KMS-11 (cell line): ENCODE results near the gene NOP53.
"Not testable (repeated sequence)": the region's sequence is repeated elsewhere in the genome, so short reads cannot be mapped to it uniquely, and the experiment has no call there.

Experiments used
- H2AFZ ChIP-seq: fragments of 200-600 bp; sonication (generic); 2 replicates; pipeline ENCODE4 v1.6.1; 2016; ENCODE audit warnings: antibody characterized with exemption, mixed run types, low read depth
- H3K27ac ChIP-seq: fragments of 200-600 bp; sonication (generic); 2 replicates; pipeline ENCODE4 v1.6.1; 2016; ENCODE audit warnings: mild to moderate bottlenecking, mixed run types
- H3K27me3 ChIP-seq: fragments of 200-600 bp; sonication (generic); 2 replicates; pipeline ENCODE4 v1.6.1; 2017; ENCODE audit warnings: mild to moderate bottlenecking, low read depth, mixed run types, moderate library complexity; ENCODE audit not compliant: insufficient read depth
- H3K36me3 ChIP-seq: fragments of 200-600 bp; sonication (generic); 2 replicates; pipeline ENCODE4 v1.6.1; 2017; ENCODE audit warnings: mild to moderate bottlenecking, mixed run types; ENCODE audit not compliant: insufficient read depth
- H3K4me1 ChIP-seq: fragments of 200-600 bp; sonication (generic); 2 replicates; pipeline ENCODE4 v1.6.1; 2016; ENCODE audit warnings: mild to moderate bottlenecking, low read depth, mixed run types; ENCODE audit not compliant: poor library complexity, severe bottlenecking
- H3K4me2 ChIP-seq: fragments of 200-600 bp; sonication (generic); 2 replicates; pipeline ENCODE4 v1.7.0; 2016; ENCODE audit warnings: mild to moderate bottlenecking, mixed run types
- H3K4me3 ChIP-seq: fragments of 200-600 bp; sonication (generic); IDR thresholded peaks from 2 replicates; pipeline ENCODE4 v1.6.1; 2017; ENCODE audit warnings: low read depth, low read length, mixed read lengths; ENCODE audit not compliant: insufficient read depth
- H3K79me2 ChIP-seq: fragments of 200-600 bp; sonication (generic); 2 replicates; pipeline ENCODE4 v1.6.1; 2016; ENCODE audit warnings: low read depth, mixed run types; ENCODE audit not compliant: insufficient read depth
- H3K9ac ChIP-seq: fragments of 200-600 bp; sonication (generic); 2 replicates; pipeline ENCODE4 v1.6.1; 2016; ENCODE audit warnings: mild to moderate bottlenecking, mixed run types
- H4K20me1 ChIP-seq: fragments of 200-600 bp; sonication (generic); 2 replicates; pipeline ENCODE4 v1.6.1; 2016; ENCODE audit warnings: mild to moderate bottlenecking, mixed run types; ENCODE audit not compliant: insufficient read depth
- CTCF ChIP-seq: fragments of 200-600 bp; sonication (generic); conservative IDR thresholded peaks from 2 replicates; pipeline ENCODE4 v1.6.1; 2017; ENCODE audit warnings: low read depth, mild to moderate bottlenecking, antibody characterized with exemption, low read length, moderate library complexity, mixed read lengths

The NOP53 gene

GRCh38 chr19:47723581-47723940 is 21.8 kb upstream of the NOP53 start:
- H3K79me2 ChIP-seq, result no peaks in the 10 kb centered on the region
- H3K9ac ChIP-seq, result peak overlapping the region; percentile 34; the same call in 1 of the 2 replicates
- H3K4me1 ChIP-seq, result peaks cover 17% of the 10 kb centered on the region
- no peak overlapping the region for H3K27ac ChIP-seq
- TF ChIP-seq CTCF, result no peak
- H2AFZ ChIP-seq, result peak overlapping the region; percentile 58; the same call in 1 of the 2 replicates
- H4K20me1 ChIP-seq, result no peaks in the 10 kb centered on the region
- peaks cover 78% of the 10 kb centered on the region for H3K27me3 ChIP-seq
- H3K4me3 ChIP-seq, result no peak overlapping the region
- H3K4me2 ChIP-seq, result peak overlapping the region; percentile 72
- no peaks in the 10 kb centered on the region for H3K36me3 ChIP-seq

- Histone ChIP-seq H3K27me3 (peaks cover 84% of the 10 kb centered on the region), H3K79me2 (no peaks in the 10 kb centered on the region), H3K4me2 (no peak overlapping the region), H3K27ac (no peak overlapping the region), H4K20me1 (no peaks in the 10 kb centered on the region), H2AFZ (no peak overlapping the region), H3K9ac (no peak overlapping the region), H3K36me3 (no peaks in the 10 kb centered on the region), H3K4me3 (no peak overlapping the region), H3K4me1 (peaks cover 17% of the 10 kb centered on the region)
- TF ChIP-seq CTCF, result no peak
These were observed 19.5 kb upstream of the NOP53 start for GRCh38 chr19:47725759-47726401.

- H2AFZ ChIP-seq, result no peak overlapping the region
- no peaks in the 10 kb centered on the region for H4K20me1 ChIP-seq
- H3K4me3 ChIP-seq, result no peak overlapping the region
- H3K79me2 ChIP-seq, result no peaks in the 10 kb centered on the region
- H3K4me2 ChIP-seq, result no peak overlapping the region
- no peak for TF ChIP-seq CTCF
- peaks cover 17% of the 10 kb centered on the region for H3K4me1 ChIP-seq
- no peak overlapping the region for H3K27ac ChIP-seq
- H3K27me3 ChIP-seq, result peaks cover 85% of the 10 kb centered on the region
- H3K36me3 ChIP-seq, result no peaks in the 10 kb centered on the region
- H3K9ac ChIP-seq, result no peak overlapping the region
These were observed 18.9 kb upstream of the NOP53 start for GRCh38 chr19:47726467-47726866.

- not testable (repeated sequence) for H3K36me3 ChIP-seq, H3K4me1 ChIP-seq, H4K20me1 ChIP-seq, H3K27ac ChIP-seq, H3K4me3 ChIP-seq, H3K9ac ChIP-seq, H3K79me2 ChIP-seq, H2AFZ ChIP-seq, H3K4me2 ChIP-seq
- H3K27me3 ChIP-seq, result peaks cover 87% of the 10 kb centered on the region
These were observed 17.1 kb upstream of the NOP53 start for GRCh38 chr19:47728295-47728694.

- Histone ChIP-seq H3K4me1 (no peaks in the 10 kb centered on the region), H3K4me2 (no peak overlapping the region), H3K79me2 (no peaks in the 10 kb centered on the region), H3K27ac (no peak overlapping the region), H2AFZ (no peak overlapping the region), H3K9ac (no peak overlapping the region), H4K20me1 (no peaks in the 10 kb centered on the region), H3K4me3 (no peak overlapping the region), H3K27me3 (peaks cover 94% of the 10 kb centered on the region), H3K36me3 (no peaks in the 10 kb centered on the region)
- no peak for TF ChIP-seq CTCF
These were observed 15.9 kb upstream of the NOP53 start for GRCh38 chr19:47729468-47729798.
